ENCODE results near the gene C16orf95.

The C16orf95 gene

GRCh38 chr16:87293990-87294389 lies 23.2 kb downstream of the C16orf95 start:
- TF ChIP-seq EP300 (IDR thresholded peaks at IDR 0.05; ENCODE audit: borderline replicate concordance) (no peak), YY1 (IDR thresholded peaks at IDR 0.05; ENCODE audit: low read depth) (no peak), NFIC (IDR thresholded peaks at IDR 0.05) (no peak), RAD21 (IDR thresholded peaks at IDR 0.05; ENCODE audit: low read depth) (no peak), EGR1 (IDR thresholded peaks at IDR 0.05) (no peak), TCF12 (IDR thresholded peaks at IDR 0.05; ENCODE audit: low read depth) (no peak), TAF1 (IDR thresholded peaks at IDR 0.05; ENCODE audit: low read depth) (no peak), REST (IDR thresholded peaks at IDR 0.05; ENCODE audit: low read depth) (no peak), MAX (IDR thresholded peaks at IDR 0.05) (no peak), ZBTB7A (IDR thresholded peaks at IDR 0.05; ENCODE audit: low read depth) (no peak)

- TF ChIP-seq EGR1 (IDR thresholded peaks at IDR 0.05), result no peak
- no peak for TF ChIP-seq YY1 (IDR thresholded peaks at IDR 0.05; ENCODE audit: low read depth)
- no peak for TF ChIP-seq CREB1 (IDR thresholded peaks at IDR 0.05; ENCODE audit: low read depth)
- no peak for TF ChIP-seq RAD21 (IDR thresholded peaks at IDR 0.05; ENCODE audit: low read depth)
- no peak for TF ChIP-seq MAX (IDR thresholded peaks at IDR 0.05)
- no peak for TF ChIP-seq NFIC (IDR thresholded peaks at IDR 0.05)
- no peak for TF ChIP-seq ZBTB7A (IDR thresholded peaks at IDR 0.05; ENCODE audit: low read depth)
- TF ChIP-seq TCF12 (IDR thresholded peaks at IDR 0.05; ENCODE audit: low read depth), result no peak
- no peak for TF ChIP-seq TEAD4 (IDR thresholded peaks at IDR 0.05)
- no peak for TF ChIP-seq USF1 (IDR thresholded peaks at IDR 0.05)
- no peak for TF ChIP-seq FOXM1 (IDR thresholded peaks at IDR 0.05; ENCODE audit: borderline replicate concordance, low read depth)
- no peak for TF ChIP-seq TAF1 (IDR thresholded peaks at IDR 0.05; ENCODE audit: low read depth)
- TF ChIP-seq EP300 (IDR thresholded peaks at IDR 0.05; ENCODE audit: borderline replicate concordance), result no peak
- TF ChIP-seq CEBPB (IDR thresholded peaks at IDR 0.05), result no peak
- no peak for TF ChIP-seq REST (IDR thresholded peaks at IDR 0.05; ENCODE audit: low read depth)
These were observed 25.2 kb downstream of the C16orf95 start for GRCh38 chr16:87291944-87292343.

- no peak for TF ChIP-seq CREB1 (IDR thresholded peaks at IDR 0.05; ENCODE audit: low read depth)
- TF ChIP-seq YY1 (IDR thresholded peaks at IDR 0.05; ENCODE audit: low read depth), result no peak
- TF ChIP-seq TEAD4 (IDR thresholded peaks at IDR 0.05), result no peak
- no peak for TF ChIP-seq EP300 (IDR thresholded peaks at IDR 0.05; ENCODE audit: borderline replicate concordance)
- no peak for TF ChIP-seq CEBPB (IDR thresholded peaks at IDR 0.05)
- TF ChIP-seq REST (IDR thresholded peaks at IDR 0.05; ENCODE audit: low read depth), result no peak
- TF ChIP-seq ZBTB7A (IDR thresholded peaks at IDR 0.05; ENCODE audit: low read depth), result no peak
- no peak for TF ChIP-seq USF1 (IDR thresholded peaks at IDR 0.05)
- no peak for TF ChIP-seq TAF1 (IDR thresholded peaks at IDR 0.05; ENCODE audit: low read depth)
- TF ChIP-seq EGR1 (IDR thresholded peaks at IDR 0.05), result no peak
- TF ChIP-seq FOXM1 (IDR thresholded peaks at IDR 0.05; ENCODE audit: borderline replicate concordance, low read depth), result no peak
- TF ChIP-seq RAD21 (IDR thresholded peaks at IDR 0.05; ENCODE audit: low read depth), result no peak
- TF ChIP-seq TCF12 (IDR thresholded peaks at IDR 0.05; ENCODE audit: low read depth), result no peak
These were observed 28.3 kb downstream of the C16orf95 start for GRCh38 chr16:87288753-87289362.

- no peak for TF ChIP-seq MAX (IDR thresholded peaks at IDR 0.05)
These were observed 30.2 kb downstream of the C16orf95 start for GRCh38 chr16:87286839-87287626.

Measured in Ishikawa (cell line).